Measurements from ENCODE around the gene PPP6R2.

DNA sequence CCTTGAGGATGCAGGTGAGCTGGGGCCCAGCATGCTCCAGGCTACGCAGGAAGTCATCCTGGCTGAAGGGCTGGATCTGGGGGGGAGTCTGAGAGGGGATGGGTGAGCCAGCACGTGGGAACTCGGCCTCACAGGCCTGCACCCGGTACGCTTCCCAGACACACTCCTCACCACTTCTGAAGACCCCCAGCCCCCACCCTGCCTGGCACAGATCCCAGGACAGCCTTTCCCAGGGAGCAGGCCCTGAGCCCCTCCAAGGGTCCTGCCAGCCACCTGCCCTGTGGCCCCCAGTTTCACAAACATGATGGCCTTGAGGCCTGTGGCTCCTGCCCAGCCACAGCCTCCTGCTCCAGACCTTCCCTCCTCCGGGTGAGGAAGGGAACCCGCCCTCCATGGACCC, 30.1 kb upstream of the PPP6R2 start:
- TF ChIP-seq, protein P1, sequence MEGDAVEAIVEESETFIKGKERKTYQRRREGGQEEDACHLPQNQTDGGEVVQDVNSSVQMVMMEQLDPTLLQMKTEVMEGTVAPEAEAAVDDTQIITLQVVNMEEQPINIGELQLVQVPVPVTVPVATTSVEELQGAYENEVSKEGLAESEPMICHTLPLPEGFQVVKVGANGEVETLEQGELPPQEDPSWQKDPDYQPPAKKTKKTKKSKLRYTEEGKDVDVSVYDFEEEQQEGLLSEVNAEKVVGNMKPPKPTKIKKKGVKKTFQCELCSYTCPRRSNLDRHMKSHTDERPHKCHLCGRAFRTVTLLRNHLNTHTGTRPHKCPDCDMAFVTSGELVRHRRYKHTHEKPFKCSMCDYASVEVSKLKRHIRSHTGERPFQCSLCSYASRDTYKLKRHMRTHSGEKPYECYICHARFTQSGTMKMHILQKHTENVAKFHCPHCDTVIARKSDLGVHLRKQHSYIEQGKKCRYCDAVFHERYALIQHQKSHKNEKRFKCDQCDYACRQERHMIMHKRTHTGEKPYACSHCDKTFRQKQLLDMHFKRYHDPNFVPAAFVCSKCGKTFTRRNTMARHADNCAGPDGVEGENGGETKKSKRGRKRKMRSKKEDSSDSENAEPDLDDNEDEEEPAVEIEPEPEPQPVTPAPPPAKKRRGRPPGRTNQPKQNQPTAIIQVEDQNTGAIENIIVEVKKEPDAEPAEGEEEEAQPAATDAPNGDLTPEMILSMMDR (conservative IDR thresholded peaks at IDR 0.05 in 1 of 2, IDR thresholded peaks at IDR 0.05 in 1 of 2; ENCODE audit: extremely low read depth in 1 of 2, insufficient read depth in 1 of 2, low read depth in 1 of 2, low read length in 2 of 2): no peak
- no peak for TF ChIP-seq EZH2 (IDR thresholded peaks at IDR 0.05; ENCODE audit: borderline replicate concordance, low read length)
